NCI-H146 (cell line): ENCODE data around the gene FRMD5.

Experiments used
- DNase-seq: peaks from one replicate; lab custom pipeline; 2025; lab: John Stamatoyannopoulos, UW

Gene FRMD5

DNA sequence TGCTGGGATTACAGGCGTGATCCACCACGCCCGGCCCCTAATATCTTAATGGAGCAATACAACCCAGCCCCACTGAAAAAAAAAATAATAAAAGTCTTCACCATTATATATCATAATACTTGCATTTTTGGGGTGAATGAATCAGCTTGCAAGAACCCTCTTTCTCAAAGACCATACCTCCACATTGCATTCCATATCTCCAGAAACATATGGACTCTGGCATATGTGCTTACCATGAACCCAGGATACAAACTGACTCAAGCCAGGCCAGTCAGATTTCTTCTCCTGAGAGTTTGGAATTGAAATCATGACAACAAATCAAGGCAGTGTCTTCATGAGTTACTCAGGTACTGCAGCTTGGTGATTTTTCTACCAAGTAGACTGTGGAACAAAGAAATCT, 101.2 kb downstream of the FRMD5 start:
- DNase-seq: no peak

GRCh38 chr15:44092221-44092620, 102.8 kb downstream of the FRMD5 start:
- DNase-seq: no peak

DNA sequence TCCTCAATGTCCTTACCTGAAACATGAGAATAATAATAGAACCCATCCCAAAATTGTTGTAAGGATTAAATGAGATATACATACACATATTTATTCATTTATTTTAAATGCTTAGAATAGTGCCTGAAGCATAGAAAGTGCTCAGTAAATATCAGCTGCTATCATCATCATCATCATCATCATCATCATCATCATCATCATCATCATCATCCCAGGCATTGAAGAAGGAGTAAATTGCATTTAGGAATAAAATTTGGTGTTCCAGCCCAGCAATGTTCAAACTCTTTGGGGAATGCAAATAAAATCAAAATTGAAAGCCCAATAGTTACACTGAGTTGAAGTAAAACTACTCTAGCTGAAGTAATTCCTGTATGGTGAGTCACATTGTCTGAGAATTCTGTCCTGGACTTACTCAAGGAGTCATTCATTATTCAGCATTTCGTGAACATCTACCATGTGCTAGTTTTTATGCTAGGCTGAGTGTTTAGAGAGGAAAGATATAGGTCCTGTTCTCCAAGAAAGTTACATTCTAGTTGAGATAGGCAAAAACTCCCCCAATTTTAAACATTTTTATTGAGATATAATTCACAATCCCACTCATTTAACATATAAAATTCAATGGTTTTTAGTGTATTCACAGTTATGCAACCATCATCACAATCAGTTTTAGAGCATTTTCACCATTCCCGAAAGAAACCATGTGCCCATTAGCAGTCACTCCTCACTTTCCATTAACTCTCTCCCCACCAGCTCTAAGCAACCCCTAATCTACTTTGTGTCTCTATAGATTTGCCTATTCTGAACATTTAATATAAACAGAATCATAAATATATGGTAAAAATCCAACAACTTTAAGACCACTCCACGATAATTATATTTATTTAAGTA, 107.2 kb downstream of the FRMD5 start:
- no peak for DNase-seq

- no peak for DNase-seq
Measured at GRCh38 chr15:44084770-44085169, 110.3 kb downstream of the FRMD5 start.

- no peak for DNase-seq
Measured at GRCh38 chr15:44084171-44084570, 110.9 kb downstream of the FRMD5 start.

DNA sequence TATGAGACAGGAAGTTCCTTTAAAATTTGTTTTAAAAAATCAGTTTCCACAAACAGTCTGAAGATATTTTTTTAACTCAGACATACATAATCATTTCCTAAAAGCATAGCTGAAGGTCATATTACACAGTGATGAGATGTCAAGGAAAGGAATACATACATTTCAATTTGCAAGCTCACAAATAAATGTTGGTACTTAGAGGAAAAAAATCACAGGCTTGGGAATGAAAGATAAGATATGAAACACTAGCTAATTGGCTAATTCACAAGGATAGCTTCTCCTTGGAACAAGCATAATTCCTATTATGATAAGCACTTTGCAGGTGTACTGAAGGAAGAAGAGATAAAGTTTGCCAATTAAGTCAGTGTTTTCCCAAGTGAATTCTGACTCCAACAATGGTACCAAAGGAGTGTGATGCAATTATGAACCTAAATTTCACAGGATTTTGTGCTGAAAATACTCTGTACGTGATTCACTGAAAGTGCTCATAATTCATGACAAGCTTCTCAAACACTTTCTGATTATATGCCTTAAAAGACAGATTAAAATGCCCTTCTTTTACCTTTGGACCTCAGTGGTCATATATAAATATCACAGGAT, 112.4 kb downstream of the FRMD5 start:
- no peak for DNase-seq

- DNase-seq: no peak
Measured at GRCh38 chr15:44081026-44082013, 113.8 kb downstream of the FRMD5 start.

GRCh38 chr15:44075535-44075934, 119.5 kb downstream of the FRMD5 start:
- DNase-seq: no peak

DNA sequence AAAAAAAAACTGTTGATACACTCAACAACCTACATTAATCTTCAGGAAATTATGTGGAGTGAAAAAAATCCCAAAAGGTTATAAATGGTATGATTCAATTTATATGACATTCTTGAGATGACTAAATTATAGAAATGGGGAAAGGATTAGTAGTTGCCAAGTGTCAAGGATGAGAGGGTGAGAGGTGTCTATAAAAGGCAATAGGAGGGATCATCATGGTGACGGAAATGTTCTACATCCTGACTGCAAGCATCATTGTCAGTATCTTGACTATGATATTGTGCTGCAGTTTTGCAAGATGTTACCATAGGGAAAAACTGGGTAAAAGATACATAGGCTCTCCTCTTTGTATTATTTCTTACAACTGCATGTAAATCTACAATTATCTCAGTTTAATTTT, 125.6 kb downstream of the FRMD5 start:
- DNase-seq: no peak

DNA sequence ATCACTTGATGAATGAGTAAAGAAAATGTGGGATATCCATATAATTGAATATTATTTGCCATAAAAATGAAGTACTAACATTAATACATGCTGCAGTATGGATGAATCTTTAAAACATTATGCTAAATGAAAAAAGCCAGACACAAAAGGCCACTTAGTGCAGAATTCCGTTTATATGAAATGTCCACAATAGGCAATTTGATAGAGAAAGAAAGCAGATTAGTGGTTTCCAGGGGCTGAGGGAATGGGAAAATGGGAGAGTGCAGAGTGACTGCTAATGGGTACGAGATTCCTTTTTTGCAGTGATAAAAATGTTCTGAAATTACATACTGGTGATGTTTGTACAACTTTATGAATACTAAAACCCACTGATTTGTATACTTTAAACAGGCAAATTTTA, 126.7 kb downstream of the FRMD5 start:
- no peak for DNase-seq

GRCh38 chr15:44066211-44066827, 128.8 kb downstream of the FRMD5 start:
- peak; percentile 65 for DNase-seq

DNA sequence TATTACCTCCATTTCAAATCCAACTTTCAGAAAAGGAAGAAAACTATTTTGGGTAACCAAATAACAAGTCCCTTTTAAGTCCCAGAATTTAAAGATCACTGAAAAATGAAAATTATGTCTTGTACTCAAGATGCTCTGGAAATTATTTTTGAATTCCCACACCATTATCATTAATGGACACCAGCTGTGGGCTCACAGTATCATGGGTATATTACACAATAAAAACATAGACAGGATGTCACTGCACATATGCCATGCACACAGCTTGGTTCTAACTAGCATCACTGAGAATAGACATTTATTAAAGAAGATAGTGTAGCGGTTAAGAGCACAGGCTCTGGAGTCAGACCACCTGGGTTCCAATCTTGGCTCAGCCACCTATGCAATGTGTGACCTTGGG, 130.4 kb downstream of the FRMD5 start:
- DNase-seq: no peak

DNA sequence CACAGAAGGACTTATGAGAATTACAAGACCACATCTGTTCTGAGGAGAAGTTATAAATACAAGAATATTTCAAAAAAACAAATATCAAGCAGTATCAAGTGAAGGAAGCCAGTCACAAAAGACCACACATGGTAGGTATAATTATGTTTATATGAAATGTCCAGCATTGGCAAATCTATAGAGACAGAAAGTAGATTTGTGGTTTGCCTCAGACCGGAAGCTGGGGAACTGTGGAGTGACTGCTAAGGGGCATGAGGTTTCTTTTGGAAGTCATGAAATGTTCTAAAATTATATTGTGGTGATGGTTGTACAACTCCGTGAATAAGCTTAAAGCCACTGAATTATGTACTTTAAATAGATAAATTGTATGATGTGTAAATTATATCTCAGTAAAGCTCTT, 136.9 kb downstream of the FRMD5 start:
- no peak for DNase-seq

- no peak for DNase-seq
Measured at GRCh38 chr15:44045661-44046060, 149.4 kb downstream of the FRMD5 start.

DNA sequence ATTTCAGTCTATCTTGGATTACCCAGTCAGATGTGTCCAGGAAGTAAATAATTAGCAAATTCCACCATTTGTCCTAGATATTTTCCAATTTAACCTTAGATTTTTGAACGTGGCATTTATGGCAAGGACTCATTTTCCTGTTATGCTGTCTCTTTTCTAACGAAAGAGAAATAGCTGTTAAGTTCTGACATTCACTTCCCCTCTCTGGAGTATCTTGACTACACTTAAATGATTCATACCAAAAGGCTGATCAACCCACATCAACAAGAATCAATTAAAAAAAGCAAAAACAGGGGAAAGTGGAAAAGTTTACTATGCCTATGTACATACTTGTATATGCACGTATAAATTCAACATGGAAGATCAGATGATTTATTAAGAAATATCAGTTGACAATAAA, 149.9 kb downstream of the FRMD5 start:
- no peak for DNase-seq

GRCh38 chr15:44038755-44039191, 156.3 kb downstream of the FRMD5 start:
- no peak for DNase-seq

DNA sequence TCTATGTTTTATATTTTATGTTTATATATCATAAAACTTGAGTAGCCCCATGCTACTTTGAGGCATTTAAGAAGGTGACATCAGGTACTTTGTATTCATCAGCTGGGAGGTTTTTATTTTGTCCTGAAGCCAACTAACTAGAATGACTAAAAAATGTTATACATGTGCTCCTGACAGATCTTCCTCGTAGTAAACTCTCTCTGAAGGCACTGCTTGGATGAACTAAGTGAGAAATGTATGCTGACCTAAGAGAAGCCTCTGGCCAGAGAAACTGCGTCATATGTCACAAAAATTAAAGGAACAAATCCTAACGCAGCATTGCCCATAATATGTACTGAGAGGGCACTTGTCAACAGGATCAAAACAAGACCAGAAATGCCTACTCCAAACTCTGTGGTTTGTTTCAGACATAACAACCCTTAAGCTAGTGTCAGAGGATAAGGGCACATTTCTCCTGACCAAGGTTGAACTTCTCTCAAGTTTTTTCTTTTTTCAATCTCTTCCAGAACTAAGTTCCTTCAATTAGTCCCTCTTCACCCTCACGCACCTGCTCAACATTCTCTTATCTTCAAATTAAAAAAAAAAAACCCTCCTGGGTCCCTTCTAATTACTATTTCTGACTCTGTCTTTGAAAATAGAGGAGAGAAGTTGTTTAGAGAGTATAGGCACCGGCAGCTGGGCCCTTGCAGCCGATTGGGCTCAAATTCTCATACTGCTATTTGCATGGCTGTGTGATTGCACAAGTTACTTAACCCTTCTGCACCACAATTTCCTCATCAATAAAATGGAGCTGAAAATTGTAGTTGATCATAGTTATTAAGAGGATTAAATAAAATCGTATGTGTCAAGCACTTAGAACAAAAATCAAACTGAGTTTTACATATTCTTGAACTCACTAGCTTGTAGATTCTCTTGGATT, 159.0 kb downstream of the FRMD5 start:
- DNase-seq: no peak

GRCh38 chr15:44034933-44035624, 160.0 kb downstream of the FRMD5 start:
- no peak for DNase-seq

- DNase-seq: no peak
Measured at GRCh38 chr15:44034334-44034733, 160.7 kb downstream of the FRMD5 start.

- DNase-seq: no peak
Measured at GRCh38 chr15:44033894-44034293, 161.2 kb downstream of the FRMD5 start.
